IMR-90 (cell line): ENCODE results near the gene SLC5A3. TPM values are rescaled to one million over a fixed set of nuclear protein-coding genes. Genes with fewer than 3 reads are reported as not detected.

ENCODE experiments used
- ATAC-seq: fragments of 200-7000 bp; cut with Tn5 transposase; 2 replicates; pipeline ENCODE4 v1.9.1; 2020; ENCODE audit warnings: low read depth, mild to moderate bottlenecking, moderate library complexity
- BruUV-seq: library from RNA; stranded (reverse); fragments of 400-500 nt; replicated peaks from 2 replicates; lab custom pipeline; 2021; lab: Mats Ljungman, UMichigan
- CTCF ChIA-PET: fragments of 300-600 bp; formaldehyde crosslinking; extraction: SDS; loops from one replicate; lab custom pipeline; 2021; ENCODE audit warnings: antibody characterized with exemption; lab: Yijun Ruan, JAX
- POLR2A ChIA-PET: fragments of 300-600 bp; sonication (Branson Sonifier 250); formaldehyde crosslinking; loops from one replicate; lab custom pipeline; 2022; ENCODE audit warnings: antibody characterized with exemption; ENCODE audit not compliant: unreplicated experiment; lab: Charles Lee
- DNase-seq: peaks from one replicate; pipeline ENCODE4 v3.0.0; 2013
- H2AFZ ChIP-seq: replicated peaks from 2 replicates; pipeline ENCODE3; 2013; ENCODE audit warnings: low read length, mild to moderate bottlenecking; ENCODE audit not compliant: poor library complexity
- H2AK5ac ChIP-seq: 2 replicates; pipeline ENCODE4 v1.6.1; 2013; ENCODE audit warnings: low read depth, low read length, inconsistent platforms
- H2AK9ac ChIP-seq: replicated peaks from 2 replicates; pipeline ENCODE3; 2013; ENCODE audit warnings: mild to moderate bottlenecking, low read depth, low read length, moderate library complexity; ENCODE audit not compliant: poor library complexity
- H2BK120ac ChIP-seq: 2 replicates; pipeline ENCODE4 v1.6.1; 2013; ENCODE audit warnings: low read depth, low read length, inconsistent platforms
- H2BK15ac ChIP-seq: 3 replicates; pipeline ENCODE4 v1.6.1; 2013; ENCODE audit warnings: low read depth, low read length, inconsistent platforms
- H2BK20ac ChIP-seq: 2 replicates; pipeline ENCODE4 v1.6.1; 2013; ENCODE audit warnings: low read depth, mild to moderate bottlenecking, inconsistent platforms, low read length, moderate library complexity
- H2BK5ac ChIP-seq: 2 replicates; pipeline ENCODE4 v1.6.1; 2013; ENCODE audit warnings: mild to moderate bottlenecking, low read depth, low read length, inconsistent platforms; ENCODE audit not compliant: poor library complexity, severe bottlenecking
- H3K14ac ChIP-seq: replicated peaks from 2 replicates; pipeline ENCODE4 v1.6.1; 2013; ENCODE audit warnings: low read depth, low read length, inconsistent platforms
- H3K18ac ChIP-seq: 2 replicates; pipeline ENCODE4 v1.6.1; 2013; ENCODE audit warnings: low read depth, low read length, control low read depth
- H3K23ac ChIP-seq: 2 replicates; pipeline ENCODE4 v1.6.1; 2013; ENCODE audit warnings: low read depth, low read length, inconsistent platforms
- H3K27ac ChIP-seq: 2 replicates; pipeline ENCODE4 v1.5.1; 2013; ENCODE audit warnings: mild to moderate bottlenecking, control low read depth, low read length; ENCODE audit not compliant: insufficient read depth
- H3K27me3 ChIP-seq: 2 replicates; pipeline ENCODE4 v1.6.1; 2013; ENCODE audit warnings: low read length; ENCODE audit not compliant: control insufficient read depth, insufficient read depth
- H3K36me3 ChIP-seq: 2 replicates; pipeline ENCODE4 v1.6.1; 2013; ENCODE audit warnings: low read length, mixed read lengths; ENCODE audit not compliant: control insufficient read depth, insufficient read depth
- H3K4ac ChIP-seq: 2 replicates; pipeline ENCODE4 v1.6.1; 2013; ENCODE audit warnings: low read depth, low read length, inconsistent platforms
- H3K4me1 ChIP-seq: 2 replicates; pipeline ENCODE4 v1.6.1; 2013; ENCODE audit warnings: low read length, mixed read lengths; ENCODE audit not compliant: control insufficient read depth, insufficient read depth
- H3K4me2 ChIP-seq: 2 replicates; pipeline ENCODE4 v1.6.1; 2013; ENCODE audit warnings: low read depth, mild to moderate bottlenecking, control low read depth, low read length, moderate library complexity
- H3K4me3 ChIP-seq: 2 replicates; pipeline ENCODE4 v1.5.1; 2013; ENCODE audit warnings: low read depth, mild to moderate bottlenecking, control low read depth, low read length, moderate library complexity; ENCODE audit not compliant: insufficient read depth
- H3K56ac ChIP-seq: 2 replicates; pipeline ENCODE4 v1.6.1; 2013; ENCODE audit warnings: low read length, inconsistent platforms; ENCODE audit not compliant: insufficient read depth; ENCODE audit errors: extremely low read depth
- H3K79me1 ChIP-seq, 2 experiments: 2 replicates each; pipeline ENCODE4 v1.6.1; 2013; ENCODE audit warnings: low read length in 2 of 2, inconsistent platforms in 1 of 2, low read depth in 1 of 2
- H3K9ac ChIP-seq: 2 replicates; pipeline ENCODE4 v1.6.1; 2013; ENCODE audit warnings: low read depth, low read length, control low read depth
- H3K9me1 ChIP-seq: 2 replicates; pipeline ENCODE4 v1.6.1; 2013; ENCODE audit warnings: low read length, inconsistent platforms; ENCODE audit not compliant: insufficient read depth
- H3K9me3 ChIP-seq: 2 replicates; pipeline ENCODE4 v1.6.1; 2013; ENCODE audit warnings: low read length; ENCODE audit not compliant: control insufficient read depth, insufficient read depth
- H4K20me1 ChIP-seq: 2 replicates; pipeline ENCODE4 v1.6.1; 2013; ENCODE audit warnings: low read length, inconsistent platforms; ENCODE audit not compliant: insufficient read depth
- H4K5ac ChIP-seq: 2 replicates; pipeline ENCODE4 v1.6.1; 2013; ENCODE audit warnings: mild to moderate bottlenecking, low read depth, low read length, control low read depth
- H4K8ac ChIP-seq, 2 experiments: 2 replicates each; pipeline ENCODE4 v1.6.1; 2013; ENCODE audit warnings: low read depth in 2 of 2, low read length in 2 of 2, control low read depth in 1 of 2, inconsistent platforms in 1 of 2
- H4K91ac ChIP-seq: 2 replicates; pipeline ENCODE4 v1.6.1; 2013; ENCODE audit warnings: low read depth, low read length, inconsistent platforms; ENCODE audit not compliant: insufficient read depth
- BHLHE40 ChIP-seq: fragments of 150-350 bp; IDR thresholded peaks from 2 replicates; pipeline ENCODE4 v1.6.1; 2016; ENCODE audit warnings: mild to moderate bottlenecking, low read depth, low read length
- CEBPB ChIP-seq: IDR thresholded peaks from 2 replicates; pipeline ENCODE4 v1.6.1; 2012; ENCODE audit warnings: low read depth, low read length, improper control_type of control experiment
- CHD1 ChIP-seq: IDR thresholded peaks from 2 replicates; pipeline ENCODE4 v1.6.1; 2012; ENCODE audit warnings: low read depth, low read length, improper control_type of control experiment
- FOS ChIP-seq: fragments of 150-350 bp; IDR thresholded peaks from 2 replicates; pipeline ENCODE4 v1.6.1; 2016; ENCODE audit warnings: low read depth, low read length
- MAFK ChIP-seq: IDR thresholded peaks from 2 replicates; pipeline ENCODE4 v1.6.1; 2012; ENCODE audit warnings: low read depth, low read length, improper control_type of control experiment
- MAZ ChIP-seq: IDR thresholded peaks from 2 replicates; pipeline ENCODE4 v1.6.1; 2012; ENCODE audit warnings: low read depth, mild to moderate bottlenecking, low read length, improper control_type of control experiment, moderate library complexity, borderline replicate concordance
- MXI1 ChIP-seq: IDR thresholded peaks from 2 replicates; pipeline ENCODE4 v1.6.1; 2012; ENCODE audit warnings: low read depth, mild to moderate bottlenecking, low read length, moderate library complexity, borderline replicate concordance
- NFE2L2 ChIP-seq: fragments of 150-350 bp; IDR thresholded peaks from 2 replicates; pipeline ENCODE4 v1.6.1; 2016; ENCODE audit warnings: low read depth, mild to moderate bottlenecking, low read length
- POLR2A ChIP-seq: IDR thresholded peaks from 2 replicates; pipeline ENCODE4 v1.6.1; 2012; ENCODE audit warnings: mild to moderate bottlenecking, low read depth, low read length
- RAD21 ChIP-seq: IDR thresholded peaks from 2 replicates; pipeline ENCODE4 v1.6.1; 2012; ENCODE audit warnings: low read length, improper control_type of control experiment
- RCOR1 ChIP-seq: IDR thresholded peaks from 2 replicates; pipeline ENCODE4 v1.6.1; 2012; ENCODE audit warnings: mild to moderate bottlenecking, low read length, improper control_type of control experiment; ENCODE audit not compliant: insufficient replicate concordance
- RFX5 ChIP-seq: IDR thresholded peaks from 2 replicates; pipeline ENCODE4 v1.8.0; 2012; ENCODE audit warnings: low read depth, mild to moderate bottlenecking, low read length, moderate library complexity
- SMC3 ChIP-seq: fragments of 150-350 bp; IDR thresholded peaks from 2 replicates; pipeline ENCODE4 v1.6.1; 2016; ENCODE audit warnings: low read depth, mild to moderate bottlenecking, antibody characterized with exemption, low read length, moderate library complexity
- WGBS, 2 experiments: methylation state at CpG; one replicate each; pipeline versions ENCODE4 v1.1.5 to v1.1.7; 2013; ENCODE audit warnings: missing lambda C conversion rate in 2 of 2; ENCODE audit not compliant: insufficient read length in 1 of 2; ENCODE audit errors: extremely low coverage in 2 of 2; 5-methylcytosine and 5-hydroxymethylcytosine counted together
- dilution Hi-C: fragments of 300-500 bp; cut with HindIII; formaldehyde crosslinking; loops from one replicate; pipeline ENCODE4 v1.14.3; 2018; ENCODE audit warnings: low sequenced_read_pairs; ENCODE audit not compliant: unreplicated experiment
- in situ Hi-C: fragments of 300-500 bp; cut with MboI; formaldehyde crosslinking; loops from 3 replicates; pipeline ENCODE4 v1.14.3; 2019; ENCODE audit warnings: low sequenced_read_pairs, inconsistent platforms, mixed read lengths
- intact Hi-C: fragments of 100-400 bp; cut with micrococcal nuclease; formaldehyde crosslinking; loops from 2 replicates; pipeline ENCODE4 v1.10.0; 2022
- polyA plus RNA-seq, 3 experiments: library from polyadenylated mRNA; depleted of rRNA; stranded (reverse); fragments of >200 nt; gene quantifications; 2 replicates each; pipeline ENCODE4 v1.2.3, GENCODE V29; 2012; ENCODE audit warnings: low replicate concordance in 1 of 3
- total RNA-seq: library from RNA; depleted of rRNA; stranded (reverse); fragments of >200 nt; gene quantifications from 2 replicates; pipeline ENCODE4 v1.2.3, GENCODE V29; 2012
- TF ChIP-seq, protein P1 (sequence below): conservative IDR thresholded peaks from 2 replicates; pipeline ENCODE4 v1.5.1; 2012; ENCODE audit warnings: mild to moderate bottlenecking, low read depth, low read length, improper control_type of control experiment
- TF ChIP-seq, protein P2 (sequence below): fragments of 150-350 bp; IDR thresholded peaks from 2 replicates; pipeline ENCODE4 v1.6.1; 2016; ENCODE audit warnings: low read depth, mild to moderate bottlenecking, low read length, moderate library complexity, borderline replicate concordance
- TF ChIP-seq, protein P3 (sequence below): fragments of 150-350 bp; IDR thresholded peaks from 2 replicates; pipeline ENCODE4 v1.6.1; 2017; ENCODE audit warnings: mild to moderate bottlenecking, antibody characterized with exemption, low read length, low read depth

The SLC5A3 gene
- total and polyA plus RNA-seq, 2 of the 4 experiments (the other 2 are of a cell fraction) = 1.8 to 9.9 TPM

DNA sequence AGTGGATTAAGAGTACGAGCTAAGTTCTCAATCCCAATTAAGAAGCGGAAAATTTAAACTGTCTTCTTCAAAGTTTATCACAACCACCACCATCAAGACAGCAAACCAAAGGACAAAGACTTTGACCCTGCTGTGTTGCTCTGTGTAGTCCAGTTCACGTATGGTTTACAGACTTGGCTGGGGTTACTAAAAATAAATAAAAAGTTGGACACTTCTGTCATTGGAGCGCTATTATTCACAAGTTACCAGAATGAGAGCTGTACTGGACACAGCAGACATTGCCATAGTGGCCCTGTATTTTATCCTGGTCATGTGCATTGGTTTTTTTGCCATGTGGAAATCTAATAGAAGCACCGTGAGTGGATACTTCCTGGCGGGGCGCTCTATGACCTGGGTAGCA is 21.6 kb downstream of the SLC5A3 start:
- in situ Hi-C loops = loop anchor here (5.0 kb wide), 1 partner anchor 173 kb away; no protein-coding TSS in a partner anchor
- no peak overlapping the region for H2AFZ ChIP-seq
- H3K9ac ChIP-seq = no peak overlapping the region
- H2AK9ac ChIP-seq = no peak overlapping the region
- ChIA-PET CTCF (no interaction called here), POLR2A (interaction anchor here (0.5 kb wide), 1 partner anchor 8 kb away, joined by 20 read pairs; no protein-coding TSS in a partner anchor)
- H3K79me1 ChIP-seq = peaks cover 41 to 54% of the 10 kb centered on the region in 2 experiments
- no peak overlapping the region for H2BK20ac ChIP-seq
- no peak overlapping the region for H3K4me2 ChIP-seq
- H3K14ac ChIP-seq = no peak overlapping the region
- H4K5ac ChIP-seq = no peak overlapping the region
- dilution Hi-C loops = no loop called here
- no peak overlapping the region for H4K91ac ChIP-seq
- peaks cover 8% of the 10 kb centered on the region; the same call in 1 of the 2 replicates for H4K20me1 ChIP-seq
- H3K4me3 ChIP-seq = no peak overlapping the region
- 95% methylated on average over 3 of the region's 7 CpGs; no CpG with 5 or more reads in 1 of the 2 experiments for WGBS, 2 experiments
- no peak overlapping the region for H3K18ac ChIP-seq
- TF ChIP-seq, protein P1, sequence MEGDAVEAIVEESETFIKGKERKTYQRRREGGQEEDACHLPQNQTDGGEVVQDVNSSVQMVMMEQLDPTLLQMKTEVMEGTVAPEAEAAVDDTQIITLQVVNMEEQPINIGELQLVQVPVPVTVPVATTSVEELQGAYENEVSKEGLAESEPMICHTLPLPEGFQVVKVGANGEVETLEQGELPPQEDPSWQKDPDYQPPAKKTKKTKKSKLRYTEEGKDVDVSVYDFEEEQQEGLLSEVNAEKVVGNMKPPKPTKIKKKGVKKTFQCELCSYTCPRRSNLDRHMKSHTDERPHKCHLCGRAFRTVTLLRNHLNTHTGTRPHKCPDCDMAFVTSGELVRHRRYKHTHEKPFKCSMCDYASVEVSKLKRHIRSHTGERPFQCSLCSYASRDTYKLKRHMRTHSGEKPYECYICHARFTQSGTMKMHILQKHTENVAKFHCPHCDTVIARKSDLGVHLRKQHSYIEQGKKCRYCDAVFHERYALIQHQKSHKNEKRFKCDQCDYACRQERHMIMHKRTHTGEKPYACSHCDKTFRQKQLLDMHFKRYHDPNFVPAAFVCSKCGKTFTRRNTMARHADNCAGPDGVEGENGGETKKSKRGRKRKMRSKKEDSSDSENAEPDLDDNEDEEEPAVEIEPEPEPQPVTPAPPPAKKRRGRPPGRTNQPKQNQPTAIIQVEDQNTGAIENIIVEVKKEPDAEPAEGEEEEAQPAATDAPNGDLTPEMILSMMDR = no peak
- TF ChIP-seq, protein P2, sequence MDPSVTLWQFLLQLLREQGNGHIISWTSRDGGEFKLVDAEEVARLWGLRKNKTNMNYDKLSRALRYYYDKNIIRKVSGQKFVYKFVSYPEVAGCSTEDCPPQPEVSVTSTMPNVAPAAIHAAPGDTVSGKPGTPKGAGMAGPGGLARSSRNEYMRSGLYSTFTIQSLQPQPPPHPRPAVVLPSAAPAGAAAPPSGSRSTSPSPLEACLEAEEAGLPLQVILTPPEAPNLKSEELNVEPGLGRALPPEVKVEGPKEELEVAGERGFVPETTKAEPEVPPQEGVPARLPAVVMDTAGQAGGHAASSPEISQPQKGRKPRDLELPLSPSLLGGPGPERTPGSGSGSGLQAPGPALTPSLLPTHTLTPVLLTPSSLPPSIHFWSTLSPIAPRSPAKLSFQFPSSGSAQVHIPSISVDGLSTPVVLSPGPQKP = no peak
- no peak for TF ChIP-seq BHLHE40
- TF ChIP-seq, protein P3, sequence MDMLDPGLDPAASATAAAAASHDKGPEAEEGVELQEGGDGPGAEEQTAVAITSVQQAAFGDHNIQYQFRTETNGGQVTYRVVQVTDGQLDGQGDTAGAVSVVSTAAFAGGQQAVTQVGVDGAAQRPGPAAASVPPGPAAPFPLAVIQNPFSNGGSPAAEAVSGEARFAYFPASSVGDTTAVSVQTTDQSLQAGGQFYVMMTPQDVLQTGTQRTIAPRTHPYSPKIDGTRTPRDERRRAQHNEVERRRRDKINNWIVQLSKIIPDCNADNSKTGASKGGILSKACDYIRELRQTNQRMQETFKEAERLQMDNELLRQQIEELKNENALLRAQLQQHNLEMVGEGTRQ = no peak
- TF ChIP-seq RAD21 = no peak
- no peak for TF ChIP-seq MXI1
- TF ChIP-seq MAFK = no peak
- TF ChIP-seq SMC3 = no peak
- TF ChIP-seq POLR2A = no peak
- TF ChIP-seq RFX5 = no peak
- TF ChIP-seq RCOR1 = no peak
- no peak for TF ChIP-seq FOS
- TF ChIP-seq CEBPB = no peak
- no peak for TF ChIP-seq NFE2L2
- no peak for TF ChIP-seq CHD1
- no peak for TF ChIP-seq MAZ
- intact Hi-C loops = no loop called here
- H3K27me3 ChIP-seq = no peaks in the 10 kb centered on the region
- no peak overlapping the region for H2AK5ac ChIP-seq
- peaks cover 18% of the 10 kb centered on the region; the same call in 1 of the 2 replicates for H3K9me1 ChIP-seq
- H3K36me3 ChIP-seq = peaks cover 9% of the 10 kb centered on the region
- no peak overlapping the region for H2BK5ac ChIP-seq
- no TSS peak for BruUV-seq
- no peak overlapping the region for H3K4ac ChIP-seq
- H3K9me3 ChIP-seq = no peaks in the 10 kb centered on the region
- H3K4me1 ChIP-seq = peaks cover 9% of the 10 kb centered on the region
- H3K56ac ChIP-seq = no peak overlapping the region
- no peak for ATAC-seq
- H2BK15ac ChIP-seq = no peak overlapping the region
- DNase-seq = no peak
- H2BK120ac ChIP-seq = no peak overlapping the region
- H3K23ac ChIP-seq = no peak overlapping the region
- no peak overlapping the region for H4K8ac ChIP-seq
- no peak overlapping the region for H3K27ac ChIP-seq
